ENCODE results near the gene PRDM1. TPM values are rescaled to one million over a fixed set of nuclear protein-coding genes. Genes with fewer than 3 reads are reported as not detected.

The PRDM1 gene
- total and polyA plus RNA-seq, 8 donors: under 0.01 to 22.7 (median 5.0) TPM

- Histone ChIP-seq H3K4me3 (no peak overlapping the region), H3K27ac (no peak overlapping the region), H3K4me1 (peaks cover 4 to 9% (median 6%) of the 10 kb centered on the region in 4 donors), H3K27me3 (peaks cover 0 to 14% (median 0%) of the 10 kb centered on the region in 3 donors), H3K36me3 (no peaks in the 10 kb centered on the region), H3K9me3 (no peaks in the 10 kb centered on the region)
- no peak for DNase-seq
- intact Hi-C loops (cut with DNase I; ENCODE audit: low total_unique reads): no loop called here
- WGBS, 5 donors: 76 to 89% (median 82%) methylated on average over 8 of the region's 8 CpGs
- TF ChIP-seq POLR2A (IDR thresholded peaks at IDR 0.05) (no peak), CTCF (IDR thresholded peaks at IDR 0.05) (no peak), EP300 (IDR thresholded peaks at IDR 0.05) (no peak), POLR2AphosphoS5 (IDR thresholded peaks at IDR 0.05) (no peak)
Observed at GRCh38 chr6:106072501-106073090, 13.5 kb upstream of the PRDM1 start.

- H3K4me3 ChIP-seq: no peak overlapping the region
- DNase-seq: no peak
- peaks cover 0 to 10% (median 0%) of the 10 kb centered on the region in 3 donors for H3K27me3 ChIP-seq
- TF ChIP-seq POLR2AphosphoS5 (IDR thresholded peaks at IDR 0.05): no peak
- no peak for TF ChIP-seq CTCF (IDR thresholded peaks at IDR 0.05)
- TF ChIP-seq EP300 (IDR thresholded peaks at IDR 0.05): no peak
- no peak for TF ChIP-seq POLR2A (IDR thresholded peaks at IDR 0.05)
- 79 to 95% (median 90%) methylated on average over 3 of the region's 3 CpGs for WGBS, 5 donors
- H3K9me3 ChIP-seq: no peaks in the 10 kb centered on the region
- peaks cover 4 to 13% (median 10%) of the 10 kb centered on the region in 4 donors for H3K4me1 ChIP-seq
- H3K27ac ChIP-seq: no peak overlapping the region
- no peaks in the 10 kb centered on the region for H3K36me3 ChIP-seq
- intact Hi-C loops (cut with DNase I; ENCODE audit: low total_unique reads): no loop called here
Observed at GRCh38 chr6:106074146-106074545, 12.0 kb upstream of the PRDM1 start.

- no peak overlapping the region for H3K4me3 ChIP-seq
- intact Hi-C loops (cut with DNase I; ENCODE audit: low total_unique reads): no loop called here
- H3K27me3 ChIP-seq: peaks cover 0 to 21% (median 0%) of the 10 kb centered on the region in 3 donors
- DNase-seq: no peak
- no peaks in the 10 kb centered on the region for H3K36me3 ChIP-seq
- H3K4me1 ChIP-seq: peaks cover 0 to 6% (median 3%) of the 10 kb centered on the region in 4 donors
- H3K9me3 ChIP-seq: no peaks in the 10 kb centered on the region
- 88 to 92% (median 90%) methylated on average over 3 of the region's 3 CpGs for WGBS, 5 donors
- no peak overlapping the region for H3K27ac ChIP-seq
- TF ChIP-seq CTCF (IDR thresholded peaks at IDR 0.05): no peak
- no peak for TF ChIP-seq EP300 (IDR thresholded peaks at IDR 0.05)
- no peak for TF ChIP-seq POLR2AphosphoS5 (IDR thresholded peaks at IDR 0.05)
- TF ChIP-seq POLR2A (IDR thresholded peaks at IDR 0.05): no peak
Observed at GRCh38 chr6:106076139-106076538, 10.0 kb upstream of the PRDM1 start.

GRCh38 chr6:106077170-106077569 is 9.0 kb upstream of the PRDM1 start:
- TF ChIP-seq POLR2AphosphoS5 (IDR thresholded peaks at IDR 0.05) (no peak), POLR2A (IDR thresholded peaks at IDR 0.05) (no peak), CTCF (IDR thresholded peaks at IDR 0.05) (no peak), EP300 (IDR thresholded peaks at IDR 0.05) (no peak)
- H3K27me3 ChIP-seq: peaks cover 0 to 12% (median 0%) of the 10 kb centered on the region in 3 donors
- intact Hi-C loops (cut with DNase I; ENCODE audit: low total_unique reads): no loop called here
- no peak overlapping the region for H3K4me3 ChIP-seq
- H3K9me3 ChIP-seq: no peaks in the 10 kb centered on the region
- H3K27ac ChIP-seq: peak overlapping the region in 1 of 5 donors; percentile 23
- DNase-seq: no peak
- no peaks in the 10 kb centered on the region for H3K36me3 ChIP-seq
- H3K4me1 ChIP-seq: peaks cover 0 to 6% (median 3%) of the 10 kb centered on the region in 4 donors
- 70 to 97% (median 92%) methylated on average over 3 of the region's 3 CpGs for WGBS, 5 donors

Data from stomach (tissue), 9 donors.